HG03565 (cell line): ENCODE data around the gene SLC1A2.

Experiments used
- ATAC-seq: cut with Tn5 transposase; IDR thresholded peaks from one replicate; pipeline ENCODE4 v1.9.1; 2021; ENCODE audit warnings: mild to moderate bottlenecking, moderate library complexity; ENCODE audit not compliant: unreplicated experiment

Gene SLC1A2

GRCh38 chr11:35352077-35352888, 67.1 kb downstream of the SLC1A2 start:
- ATAC-seq, result no peak

- ATAC-seq, result no peak
Observed at GRCh38 chr11:35349897-35350296, 69.5 kb downstream of the SLC1A2 start.

GRCh38 chr11:35348898-35349687, 70.3 kb downstream of the SLC1A2 start:
- ATAC-seq, result no peak

GRCh38 chr11:35347921-35348331, 71.4 kb downstream of the SLC1A2 start:
- no peak for ATAC-seq

GRCh38 chr11:35347173-35347878, 72.0 kb downstream of the SLC1A2 start:
- ATAC-seq, result no peak

GRCh38 chr11:35346472-35347156, 72.7 kb downstream of the SLC1A2 start:
- no peak for ATAC-seq

GRCh38 chr11:35344681-35345574, 74.4 kb downstream of the SLC1A2 start:
- ATAC-seq, result no peak

- peak; percentile 69 for ATAC-seq
Observed at GRCh38 chr11:35343033-35343598, 76.2 kb downstream of the SLC1A2 start.

- no peak for ATAC-seq
Observed at GRCh38 chr11:35340715-35341114, 78.6 kb downstream of the SLC1A2 start.

GRCh38 chr11:35340071-35340470, 79.3 kb downstream of the SLC1A2 start:
- no peak for ATAC-seq

GRCh38 chr11:35338921-35339320, 80.4 kb downstream of the SLC1A2 start:
- no peak for ATAC-seq

- ATAC-seq, result no peak
Observed at GRCh38 chr11:35337914-35338305, 81.4 kb downstream of the SLC1A2 start.

GRCh38 chr11:35337136-35337913, 82.0 kb downstream of the SLC1A2 start:
- no peak for ATAC-seq

GRCh38 chr11:35336726-35337125, 82.6 kb downstream of the SLC1A2 start:
- no peak for ATAC-seq

GRCh38 chr11:35335226-35335625, 84.1 kb downstream of the SLC1A2 start:
- no peak for ATAC-seq

GRCh38 chr11:35334385-35335090, 84.8 kb downstream of the SLC1A2 start:
- ATAC-seq, result peak; percentile 68

GRCh38 chr11:35332524-35332923, 86.8 kb downstream of the SLC1A2 start:
- ATAC-seq, result no peak

GRCh38 chr11:35330931-35331330, 88.4 kb downstream of the SLC1A2 start:
- ATAC-seq, result peak; percentile 46
